K562 (cell line): Measurements from ENCODE around the gene HGS. TPM values are rescaled to one million over a fixed set of nuclear protein-coding genes. Genes with fewer than 3 reads are reported as not detected.

Experiments used
- CCAR2 ChIP-seq: fragments of 200-400 bp; formaldehyde crosslinking; IDR thresholded peaks from 2 replicates; pipeline ENCODE4 v1.6.1; 2017; ENCODE audit warnings: mild to moderate bottlenecking, low read depth, low read length
- EGR1 ChIP-seq: fragments of 450-650 bp; conservative IDR thresholded peaks from 2 replicates; pipeline ENCODE4 v1.6.1; 2017; ENCODE audit warnings: mild to moderate bottlenecking
- FIP1L1 ChIP-seq: fragments of 200-400 bp; formaldehyde crosslinking; IDR thresholded peaks from 2 replicates; pipeline ENCODE4 v1.6.1; 2018; ENCODE audit warnings: mild to moderate bottlenecking, low read depth, low read length; ENCODE audit not compliant: poor library complexity, severe bottlenecking
- FOSL1 ChIP-seq: fragments of 200-800 bp; sonication (Bioruptor generic); conservative IDR thresholded peaks from 2 replicates; pipeline ENCODE4 v1.6.1; 2016; ENCODE audit warnings: missing genetic modification characterization, missing compliant biosample characterization
- HMGXB4 ChIP-seq: sonication (generic); formaldehyde crosslinking; IDR thresholded peaks from 2 replicates; pipeline ENCODE4 v1.8.1; 2023; ENCODE audit warnings: mild to moderate bottlenecking, missing genetic modification reagents
- NR4A1 ChIP-seq, 2 experiments: fragments of 250-450 bp in 1 of 2; fragments of 450-650 bp in 1 of 2; sonication (Bioruptor Pico) in 1 of 2; IDR thresholded peaks; 2 replicates each; pipeline versions ENCODE4 v1.4.0 to v1.6.1; 2016 to 2020; ENCODE audit warnings: mild to moderate bottlenecking in 2 of 2, missing compliant biosample characterization in 1 of 2, missing genetic modification characterization in 1 of 2, moderate library complexity in 1 of 2
- POLR3G ChIP-seq: IDR thresholded peaks from 2 replicates; pipeline ENCODE4 v1.6.1; 2011; ENCODE audit not compliant: insufficient read length, insufficient replicate concordance; ENCODE audit errors: extremely low read depth
- SOX6 ChIP-seq: fragments of 450-650 bp; IDR thresholded peaks from 2 replicates; pipeline ENCODE4 v1.6.1; 2014; ENCODE audit warnings: mild to moderate bottlenecking
- polyA plus RNA-seq, 8 experiments: library from polyadenylated mRNA; depleted of rRNA in 4 of 8; stranded (reverse) in 5 of 8; unstranded in 3 of 8; fragments of >200 nt; fragmentation: Nextera tagmentation in 2 of 8; fragmentation: Illumina TruSeq in 1 of 8; extraction: Ambion mirVana in 2 of 8; extraction: Trizol in 1 of 8; gene quantifications; 2 replicates each; pipeline versions ENCODE4 v1.2.1 to v1.2.3, GENCODE V29; 2011 to 2014; ENCODE audit warnings: inconsistent platforms in 1 of 8, missing spikeins in 1 of 8
- total RNA-seq, 7 experiments: library from RNA; depleted of rRNA in 6 of 7; stranded (reverse); fragments of >200 nt in 6 of 7; fragmentation: Illumina TruSeq in 2 of 7; extraction: Trizol in 2 of 7; gene quantifications; 2 replicates each; pipeline versions ENCODE4 v1.2.1 to v1.2.3, GENCODE V29; 2011 to 2021; ENCODE audit warnings: low replicate concordance in 1 of 7
- TF ChIP-seq, protein P1 (sequence below): IDR thresholded peaks from 2 replicates; pipeline ENCODE4 v1.6.1; 2012; ENCODE audit warnings: low read depth, low read length, improper control_type of control experiment, borderline replicate concordance
- TF ChIP-seq, protein P2 (sequence below), 2 experiments: fragments of 450-650 bp in 1 of 2; sonication (generic) in 1 of 2; formaldehyde crosslinking in 1 of 2; IDR thresholded peaks; 2 replicates each; pipeline versions ENCODE4 v1.7.1 to v1.9.0; 2016 to 2022; ENCODE audit warnings: inconsistent platforms in 1 of 2, mild to moderate bottlenecking in 1 of 2, missing genetic modification reagents in 1 of 2

Gene HGS
- total and polyA plus RNA-seq, 9 of the 15 experiments (the other 6 are each of a cell fraction or from before 2014, with no cell fraction given), result 3.9 to 176 (median 77.1) TPM

DNA sequence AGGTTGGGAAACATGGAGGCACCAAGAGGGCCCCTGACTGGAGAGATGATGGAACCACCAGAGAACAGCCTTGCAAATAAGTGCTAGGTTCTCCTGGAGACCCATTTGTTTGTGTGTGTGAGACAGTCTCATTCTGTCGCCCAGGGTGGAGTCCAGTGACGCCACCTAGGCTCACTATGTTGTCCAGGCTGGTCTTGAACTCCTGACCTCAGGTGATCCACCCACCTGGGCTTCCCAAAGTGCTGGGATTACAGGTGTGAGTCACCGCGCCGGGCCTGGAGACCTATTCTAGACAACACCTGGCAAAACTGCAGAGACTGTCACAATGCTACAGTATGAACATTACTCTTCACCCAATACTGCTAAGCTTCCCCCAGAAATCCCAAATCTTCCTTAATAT, 48.4 kb upstream of the HGS start (continued):
- no peak for TF ChIP-seq FIP1L1
- no peak for TF ChIP-seq POLR3G
- no peak for TF ChIP-seq CCAR2
- no peak for TF ChIP-seq HMGXB4
- TF ChIP-seq, protein P1, sequence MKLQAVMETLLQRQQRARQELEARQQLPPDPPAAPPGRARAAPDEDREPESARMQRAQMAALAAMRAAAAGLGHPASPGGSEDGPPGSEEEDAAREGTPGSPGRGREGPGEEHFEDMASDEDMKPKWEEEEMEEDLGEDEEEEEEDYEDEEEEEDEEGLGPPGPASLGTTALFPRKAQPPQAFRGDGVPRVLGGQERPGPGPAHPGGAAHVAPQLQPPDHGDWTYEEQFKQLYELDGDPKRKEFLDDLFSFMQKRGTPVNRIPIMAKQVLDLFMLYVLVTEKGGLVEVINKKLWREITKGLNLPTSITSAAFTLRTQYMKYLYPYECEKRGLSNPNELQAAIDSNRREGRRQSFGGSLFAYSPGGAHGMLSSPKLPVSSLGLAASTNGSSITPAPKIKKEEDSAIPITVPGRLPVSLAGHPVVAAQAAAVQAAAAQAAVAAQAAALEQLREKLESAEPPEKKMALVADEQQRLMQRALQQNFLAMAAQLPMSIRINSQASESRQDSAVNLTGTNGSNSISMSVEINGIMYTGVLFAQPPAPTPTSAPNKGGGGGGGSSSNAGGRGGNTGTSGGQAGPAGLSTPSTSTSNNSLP, result no peak
- TF ChIP-seq SOX6, result no peak
- 0 out of 2 replicates have a peak, but pooled peaks have one; percentile 3 for TF ChIP-seq FOSL1 (tag)
- TF ChIP-seq, protein P2, sequence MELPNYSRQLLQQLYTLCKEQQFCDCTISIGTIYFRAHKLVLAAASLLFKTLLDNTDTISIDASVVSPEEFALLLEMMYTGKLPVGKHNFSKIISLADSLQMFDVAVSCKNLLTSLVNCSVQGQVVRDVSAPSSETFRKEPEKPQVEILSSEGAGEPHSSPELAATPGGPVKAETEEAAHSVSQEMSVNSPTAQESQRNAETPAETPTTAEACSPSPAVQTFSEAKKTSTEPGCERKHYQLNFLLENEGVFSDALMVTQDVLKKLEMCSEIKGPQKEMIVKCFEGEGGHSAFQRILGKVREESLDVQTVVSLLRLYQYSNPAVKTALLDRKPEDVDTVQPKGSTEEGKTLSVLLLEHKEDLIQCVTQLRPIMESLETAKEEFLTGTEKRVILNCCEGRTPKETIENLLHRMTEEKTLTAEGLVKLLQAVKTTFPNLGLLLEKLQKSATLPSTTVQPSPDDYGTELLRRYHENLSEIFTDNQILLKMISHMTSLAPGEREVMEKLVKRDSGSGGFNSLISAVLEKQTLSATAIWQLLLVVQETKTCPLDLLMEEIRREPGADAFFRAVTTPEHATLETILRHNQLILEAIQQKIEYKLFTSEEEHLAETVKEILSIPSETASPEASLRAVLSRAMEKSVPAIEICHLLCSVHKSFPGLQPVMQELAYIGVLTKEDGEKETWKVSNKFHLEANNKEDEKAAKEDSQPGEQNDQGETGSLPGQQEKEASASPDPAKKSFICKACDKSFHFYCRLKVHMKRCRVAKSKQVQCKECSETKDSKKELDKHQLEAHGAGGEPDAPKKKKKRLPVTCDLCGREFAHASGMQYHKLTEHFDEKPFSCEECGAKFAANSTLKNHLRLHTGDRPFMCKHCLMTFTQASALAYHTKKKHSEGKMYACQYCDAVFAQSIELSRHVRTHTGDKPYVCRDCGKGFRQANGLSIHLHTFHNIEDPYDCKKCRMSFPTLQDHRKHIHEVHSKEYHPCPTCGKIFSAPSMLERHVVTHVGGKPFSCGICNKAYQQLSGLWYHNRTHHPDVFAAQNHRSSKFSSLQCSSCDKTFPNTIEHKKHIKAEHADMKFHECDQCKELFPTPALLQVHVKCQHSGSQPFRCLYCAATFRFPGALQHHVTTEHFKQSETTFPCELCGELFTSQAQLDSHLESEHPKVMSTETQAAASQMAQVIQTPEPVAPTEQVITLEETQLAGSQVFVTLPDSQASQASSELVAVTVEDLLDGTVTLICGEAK (IDR thresholded peaks at IDR 0.05), result no peak
- TF ChIP-seq, protein P2 (CRISPR knock-in tag; IDR thresholded peaks at IDR 0.05), result no peak
- no peak for TF ChIP-seq NR4A1 (CRISPR knock-in tag; IDR thresholded peaks at IDR 0.05)
- TF ChIP-seq NR4A1 (tag; IDR thresholded peaks at IDR 0.05), result no peak
- TF ChIP-seq EGR1, result 0 out of 2 replicates have a peak, but pooled peaks have one; percentile 21
